Gastroesophageal sphincter (tissue), 4 donors: ENCODE measurements around the gene STRIT1. TPM values are rescaled to one million over a fixed set of nuclear protein-coding genes. Genes with fewer than 3 reads are reported as not detected.

Source experiments
- ATAC-seq: fragments of 150-250 bp; one replicate; pipeline ENCODE4 v1.9.1; 2016; ENCODE audit warnings: mild to moderate bottlenecking, moderate library complexity
- H3K27ac ChIP-seq, 4 donors: fragments of 200-600 bp; sonication (generic) in 3 of 4; 1 replicate in 3 of 4; 2 replicates in 1 of 4; pipeline ENCODE4 v1.5.1; 2016 to 2019
- H3K27me3 ChIP-seq: fragments of 200-600 bp; sonication (generic); one replicate; pipeline ENCODE4 v1.5.1; 2019
- H3K36me3 ChIP-seq, 2 donors: fragments of 200-600 bp; sonication (generic); one replicate each; pipeline ENCODE4 v1.5.1; 2019; ENCODE audit warnings: control low read depth in 1 of 2
- H3K4me1 ChIP-seq, 3 donors: fragments of 200-600 bp; sonication (generic); 1 replicate in 2 of 3; 2 replicates in 1 of 3; pipeline ENCODE4 v1.5.1; 2016 to 2019; ENCODE audit warnings: control low read depth in 2 of 3
- H3K4me3 ChIP-seq, 2 donors: fragments of 200-600 bp; sonication (generic); one replicate each; pipeline ENCODE4 v1.5.1; 2019; ENCODE audit warnings: mild to moderate bottlenecking in 1 of 2, moderate library complexity in 1 of 2
- H3K9me3 ChIP-seq, 3 donors: fragments of 200-600 bp; sonication (generic); one replicate each; pipeline ENCODE4 v1.5.1; 2017 to 2019; ENCODE audit warnings: control low read depth in 2 of 3
- EP300 ChIP-seq: sonication (generic); formaldehyde crosslinking; IDR thresholded peaks from one replicate; pipeline ENCODE4 v1.6.1; 2017; ENCODE audit warnings: antibody characterized with exemption, mild to moderate bottlenecking
- POLR2A ChIP-seq, 2 donors: fragments of 450-650 bp; IDR thresholded peaks; one replicate each; pipeline ENCODE4 v1.6.1; 2017; ENCODE audit warnings: antibody characterized with exemption in 2 of 2, mild to moderate bottlenecking in 2 of 2, moderate library complexity in 1 of 2
- POLR2AphosphoS5 ChIP-seq: sonication (generic); formaldehyde crosslinking; IDR thresholded peaks from one replicate; pipeline ENCODE4 v1.6.1; 2017; ENCODE audit warnings: antibody characterized with exemption
- WGBS, 2 donors: methylation state at CpG; one replicate each; pipeline ENCODE4 v1.1.5; 2018; ENCODE audit warnings: low coverage in 1 of 2; 5-methylcytosine and 5-hydroxymethylcytosine counted together
- total RNA-seq, 4 donors: library from RNA; depleted of rRNA; stranded (reverse); fragments of >200 nt; gene quantifications; one replicate each; pipeline ENCODE4 v1.1.0, GENCODE V29; 2016
- TF ChIP-seq, protein P1 (sequence below), 4 experiments: fragments of 200-600 bp in 2 of 4; fragments of 450-650 bp in 2 of 4; sonication (generic) in 1 of 4; IDR thresholded peaks; one replicate each; pipeline ENCODE4 v1.5.1; 2017 to 2019; ENCODE audit warnings: antibody characterized with exemption in 4 of 4, mild to moderate bottlenecking in 2 of 4, moderate library complexity in 2 of 4

The STRIT1 gene
- total RNA-seq, 4 donors from 2014 or later: not detected

DNA sequence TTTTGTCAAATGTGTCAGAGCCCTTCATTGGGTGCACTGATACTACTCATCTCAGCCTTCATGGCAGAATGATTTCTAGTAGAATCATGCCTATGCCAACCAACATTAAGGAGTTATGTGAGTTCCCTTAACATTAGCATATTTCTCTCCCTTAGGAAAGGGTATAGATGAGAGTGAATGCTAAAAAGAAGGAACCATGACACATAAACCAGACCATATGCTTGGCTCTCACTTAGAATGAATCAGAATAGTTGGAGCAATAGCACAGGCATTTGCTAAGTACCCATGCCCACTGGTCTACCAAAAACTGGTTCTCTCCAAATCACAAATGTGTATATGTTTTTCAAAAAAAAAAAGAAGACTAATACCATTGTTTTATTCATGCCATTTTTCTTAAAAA, 51.1 kb downstream of the STRIT1 start:
- TF ChIP-seq, protein P1, sequence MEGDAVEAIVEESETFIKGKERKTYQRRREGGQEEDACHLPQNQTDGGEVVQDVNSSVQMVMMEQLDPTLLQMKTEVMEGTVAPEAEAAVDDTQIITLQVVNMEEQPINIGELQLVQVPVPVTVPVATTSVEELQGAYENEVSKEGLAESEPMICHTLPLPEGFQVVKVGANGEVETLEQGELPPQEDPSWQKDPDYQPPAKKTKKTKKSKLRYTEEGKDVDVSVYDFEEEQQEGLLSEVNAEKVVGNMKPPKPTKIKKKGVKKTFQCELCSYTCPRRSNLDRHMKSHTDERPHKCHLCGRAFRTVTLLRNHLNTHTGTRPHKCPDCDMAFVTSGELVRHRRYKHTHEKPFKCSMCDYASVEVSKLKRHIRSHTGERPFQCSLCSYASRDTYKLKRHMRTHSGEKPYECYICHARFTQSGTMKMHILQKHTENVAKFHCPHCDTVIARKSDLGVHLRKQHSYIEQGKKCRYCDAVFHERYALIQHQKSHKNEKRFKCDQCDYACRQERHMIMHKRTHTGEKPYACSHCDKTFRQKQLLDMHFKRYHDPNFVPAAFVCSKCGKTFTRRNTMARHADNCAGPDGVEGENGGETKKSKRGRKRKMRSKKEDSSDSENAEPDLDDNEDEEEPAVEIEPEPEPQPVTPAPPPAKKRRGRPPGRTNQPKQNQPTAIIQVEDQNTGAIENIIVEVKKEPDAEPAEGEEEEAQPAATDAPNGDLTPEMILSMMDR (IDR thresholded peaks at IDR 0.05): no peak
- Histone ChIP-seq H3K36me3 (no peaks in the 10 kb centered on the region), H3K4me3 (no peak overlapping the region), H3K4me1 (no peaks in the 10 kb centered on the region), H3K27ac (no peak overlapping the region), H3K9me3 (no peaks in the 10 kb centered on the region), H3K27me3 (no peaks in the 10 kb centered on the region)
- no peak for ATAC-seq

DNA sequence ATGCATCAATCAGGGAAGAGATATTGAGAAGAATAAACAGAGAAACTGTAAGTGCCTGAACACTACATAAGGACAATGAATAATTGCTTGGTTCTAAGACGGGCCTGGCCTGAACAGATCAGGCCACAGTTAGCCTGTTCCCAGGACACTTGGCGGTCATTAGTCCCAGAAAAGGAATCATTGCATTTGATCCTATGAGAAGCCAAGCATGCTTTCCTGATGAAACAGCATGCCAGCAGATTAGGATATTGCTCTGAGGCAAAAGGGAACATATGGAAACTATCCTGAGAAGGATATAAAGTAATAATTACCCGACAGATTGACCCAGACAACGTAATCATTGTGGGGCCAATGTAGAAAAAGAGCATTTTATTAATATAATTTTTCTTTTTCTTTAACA, 51.9 kb downstream of the STRIT1 start:
- Histone ChIP-seq H3K9me3 (no peaks in the 10 kb centered on the region), H3K27ac (no peak overlapping the region), H3K4me1 (no peaks in the 10 kb centered on the region), H3K36me3 (no peaks in the 10 kb centered on the region), H3K4me3 (no peak overlapping the region), H3K27me3 (no peaks in the 10 kb centered on the region)
- TF ChIP-seq POLR2AphosphoS5: no peak
- TF ChIP-seq POLR2A (IDR thresholded peaks at IDR 0.05): no peak
- no peak for TF ChIP-seq EP300
- TF ChIP-seq, protein P1 (IDR thresholded peaks at IDR 0.05): no peak
- WGBS, 2 donors: 39 to 48% methylated on average over 2 to 4 of the region's 4 CpGs
- no peak for ATAC-seq

Other genes starting within 250 kb of the STRIT1 start
- 10 to 100 TPM in 2 of 4 donors, 1 to 10 TPM in 2; 1.5 to 81.7 (median 20.5) TPM for gene MME, start 213.4 kb downstream of the STRIT1 start, total RNA-seq